Measurements from ENCODE around the gene SSR4.

The SSR4 gene

DNA sequence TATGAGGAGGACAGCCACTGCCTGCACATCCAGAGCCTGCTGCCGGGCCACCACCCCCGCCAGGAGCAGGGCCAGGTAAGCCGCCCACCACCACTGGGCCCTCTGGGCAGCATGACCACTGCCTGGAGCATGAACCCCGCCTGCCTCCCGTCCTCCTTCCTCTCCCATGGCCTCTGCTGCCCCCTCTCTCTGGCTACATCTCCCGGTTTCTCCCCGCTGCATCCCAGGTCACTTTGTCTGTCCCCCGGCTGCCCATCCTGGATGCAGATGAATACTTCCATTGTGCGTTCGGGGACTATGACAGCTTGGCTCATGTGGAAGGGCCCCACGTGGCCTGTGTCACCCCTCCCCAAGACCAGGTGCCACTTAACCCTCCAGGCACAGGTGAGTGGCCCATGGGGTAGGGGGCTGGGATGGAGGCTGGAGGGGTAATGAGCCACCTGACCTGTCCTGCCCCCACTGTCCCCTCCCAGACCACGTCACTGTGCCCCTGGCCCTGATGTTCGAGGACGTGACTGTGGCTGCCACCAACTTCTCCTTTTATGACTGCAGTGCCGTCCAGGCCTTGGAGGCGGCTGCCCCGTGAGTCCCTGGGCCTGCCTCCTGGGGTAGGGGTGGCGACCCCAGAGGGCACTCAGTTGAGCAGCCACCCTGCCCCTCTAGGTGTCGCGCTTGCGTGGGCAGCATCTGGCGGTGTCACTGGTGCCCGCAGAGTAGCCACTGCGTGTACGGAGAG, 24.4 kb upstream of the SSR4 start:
- no peak for DNase-seq (ENCODE audit: low read depth)

DNA sequence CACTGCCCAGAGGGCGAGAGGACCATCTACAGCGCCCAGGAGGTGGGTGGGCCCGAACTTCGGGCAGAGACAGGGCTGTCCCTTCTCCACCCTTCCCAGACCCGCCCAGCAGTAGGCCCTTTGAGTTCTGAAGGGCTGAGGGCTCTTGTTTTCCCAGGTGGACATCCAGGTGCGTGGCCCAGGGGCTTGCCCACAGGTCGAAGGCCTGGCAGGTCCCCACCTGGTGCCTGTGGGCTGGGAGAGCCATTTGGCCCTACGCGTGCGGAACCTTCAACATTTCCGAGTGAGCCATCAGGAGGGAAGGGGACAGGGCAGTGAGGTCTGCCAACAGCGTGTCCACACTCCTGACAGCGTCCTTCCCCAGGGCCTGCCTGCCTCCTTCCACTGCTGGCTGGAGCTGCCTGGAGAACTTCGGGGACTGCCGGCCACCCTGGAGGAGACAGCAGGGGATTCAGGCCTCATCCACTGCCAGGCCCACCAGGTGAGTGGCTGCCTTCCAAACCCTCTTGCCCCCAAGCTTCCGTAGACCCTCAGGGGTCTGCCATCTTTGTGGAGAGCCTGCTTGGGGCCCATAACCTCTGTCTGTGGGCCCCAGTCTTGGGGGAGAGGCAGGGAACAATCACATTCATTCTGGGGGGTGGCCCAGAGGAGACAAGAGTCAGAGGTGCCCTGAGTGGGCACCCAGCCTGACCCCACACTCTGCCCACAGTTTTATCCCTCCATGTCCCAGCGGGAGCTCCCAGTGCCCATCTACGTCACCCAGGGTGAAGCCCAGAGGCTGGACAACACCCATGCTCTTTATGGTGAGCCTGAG, 23.7 kb upstream of the SSR4 start:
- no peak for DNase-seq (ENCODE audit: low read depth)

DNA sequence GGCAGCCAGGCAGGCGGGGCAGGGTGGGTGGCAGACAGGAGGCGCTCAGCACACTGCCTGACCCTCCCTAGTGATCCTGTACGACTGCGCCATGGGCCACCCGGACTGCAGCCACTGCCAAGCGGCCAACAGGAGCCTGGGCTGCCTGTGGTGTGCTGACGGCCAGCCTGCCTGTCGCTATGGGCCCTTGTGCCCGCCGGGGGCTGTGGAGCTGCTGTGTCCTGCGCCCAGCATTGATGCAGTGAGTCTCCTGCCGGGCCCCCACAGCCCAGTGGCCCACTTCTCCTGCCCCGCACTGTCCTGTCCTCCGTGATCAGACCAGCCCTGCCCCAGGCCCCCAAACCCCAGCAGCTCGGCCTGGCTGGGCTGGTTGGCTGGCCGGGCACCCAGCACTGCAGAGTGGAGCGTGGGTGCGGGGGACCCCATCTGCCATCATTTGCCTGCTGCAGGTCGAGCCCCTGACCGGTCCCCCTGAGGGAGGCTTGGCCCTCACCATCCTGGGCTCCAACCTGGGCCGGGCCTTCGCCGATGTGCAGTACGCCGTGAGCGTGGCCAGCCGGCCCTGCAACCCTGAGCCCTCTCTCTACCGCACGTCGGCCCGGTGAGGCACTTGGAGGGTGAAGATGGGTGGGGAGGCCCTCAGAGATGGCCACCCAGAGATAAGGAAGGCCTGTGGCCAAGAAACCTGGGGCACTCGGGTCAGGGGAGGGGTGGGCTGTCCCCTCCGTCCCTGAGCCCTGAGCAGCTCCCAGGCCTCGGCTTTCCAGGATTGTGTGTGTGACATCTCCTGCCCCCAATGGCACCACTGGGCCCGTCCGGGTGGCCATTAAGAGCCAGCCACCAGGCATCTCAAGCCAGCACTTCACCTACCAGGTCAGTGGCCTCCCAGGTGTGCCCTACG, 22.8 kb upstream of the SSR4 start:
- DNase-seq (ENCODE audit: low read depth), result no peak

DNA sequence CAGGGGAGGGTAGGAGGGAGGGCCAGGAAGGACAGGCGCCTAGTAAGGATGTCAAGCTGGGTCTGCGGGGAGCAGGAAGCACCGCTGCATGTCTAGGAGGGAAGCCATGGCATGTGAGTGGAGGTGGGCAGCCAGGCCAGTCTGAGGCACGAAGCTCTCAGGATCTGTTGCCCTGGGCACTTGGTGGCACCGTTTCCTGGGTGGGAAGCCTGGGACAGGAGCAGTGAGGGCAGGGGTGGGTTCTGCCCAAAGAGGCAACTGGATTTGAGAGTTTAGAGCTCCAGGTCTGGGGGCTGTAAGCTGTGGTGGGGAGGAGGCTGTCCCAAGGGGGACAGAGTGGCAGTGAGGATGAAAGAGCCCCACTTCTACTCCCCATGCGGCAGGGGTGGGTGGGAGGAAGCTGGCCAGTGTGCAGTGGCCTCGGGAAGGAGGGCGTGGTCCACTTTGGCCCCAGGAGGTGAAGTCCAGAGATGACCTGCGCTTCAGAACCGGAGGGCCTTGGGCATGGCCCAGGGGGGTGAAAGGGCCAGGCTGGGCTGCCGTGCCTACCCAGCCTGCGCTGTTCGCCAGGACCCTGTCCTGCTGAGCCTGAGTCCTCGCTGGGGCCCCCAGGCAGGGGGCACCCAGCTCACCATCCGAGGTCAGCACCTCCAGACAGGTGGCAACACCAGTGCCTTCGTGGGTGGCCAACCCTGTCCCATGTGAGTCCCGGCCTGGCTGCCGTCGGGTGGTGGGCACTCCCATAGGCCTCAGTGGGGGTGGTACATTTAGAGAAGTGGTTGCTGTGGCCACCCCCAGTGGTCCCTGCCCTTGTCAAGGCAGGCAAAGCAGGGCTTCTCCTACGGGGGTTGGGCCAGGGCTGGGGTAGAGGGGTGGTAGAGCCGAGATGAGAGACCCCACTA, 21.9 kb upstream of the SSR4 start:
- no peak for DNase-seq (ENCODE audit: low read depth)

DNA sequence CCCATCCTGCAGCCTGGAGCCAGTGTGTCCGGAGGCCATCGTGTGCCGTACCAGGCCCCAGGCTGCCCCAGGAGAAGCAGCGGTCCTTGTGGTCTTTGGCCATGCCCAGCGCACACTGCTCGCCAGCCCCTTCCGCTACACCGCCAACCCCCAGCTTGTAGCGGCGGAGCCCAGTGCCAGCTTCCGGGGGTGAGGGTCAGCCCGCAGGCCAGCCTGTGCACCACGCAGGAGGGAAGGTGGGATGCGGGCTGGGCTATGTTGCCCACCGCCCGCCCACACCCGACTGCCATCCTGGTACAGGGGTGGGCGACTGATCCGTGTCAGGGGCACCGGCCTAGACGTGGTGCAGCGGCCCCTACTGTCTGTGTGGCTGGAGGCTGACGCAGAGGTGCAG, 21.3 kb upstream of the SSR4 start:
- no peak for DNase-seq (ENCODE audit: low read depth)

DNA sequence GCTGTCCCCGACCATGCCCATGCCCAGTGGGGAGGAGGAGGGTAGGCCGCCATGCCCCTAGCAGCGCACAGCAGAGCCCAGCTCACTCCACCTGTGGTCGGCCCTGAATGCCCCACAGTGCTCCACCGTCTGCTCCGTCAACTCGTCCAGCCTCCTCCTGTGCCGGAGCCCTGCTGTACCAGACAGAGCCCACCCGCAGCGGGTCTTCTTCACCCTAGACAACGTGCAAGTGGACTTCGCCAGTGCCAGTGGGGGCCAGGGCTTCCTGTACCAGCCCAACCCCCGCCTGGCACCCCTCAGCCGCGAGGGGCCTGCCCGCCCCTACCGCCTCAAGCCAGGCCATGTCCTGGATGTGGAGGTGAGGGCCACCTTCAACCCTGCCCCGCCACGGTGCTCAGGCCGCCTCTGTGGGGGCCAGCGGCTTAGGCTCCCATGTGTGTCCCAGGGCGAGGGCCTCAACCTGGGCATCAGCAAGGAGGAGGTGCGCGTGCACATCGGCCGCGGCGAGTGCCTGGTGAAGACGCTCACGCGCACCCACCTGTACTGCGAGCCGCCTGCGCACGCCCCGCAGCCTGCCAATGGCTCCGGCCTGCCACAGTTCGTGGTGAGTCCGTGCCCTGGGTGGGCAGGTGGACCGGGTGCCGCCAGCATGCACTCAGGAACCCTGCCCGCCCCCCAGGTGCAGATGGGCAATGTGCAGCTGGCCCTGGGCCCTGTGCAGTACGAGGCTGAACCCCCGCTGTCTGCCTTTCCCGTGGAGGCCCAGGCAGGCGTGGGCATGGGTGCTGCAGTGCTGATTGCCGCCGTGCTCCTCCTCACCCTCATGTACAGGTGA, 20.5 kb upstream of the SSR4 start:
- no peak for DNase-seq (ENCODE audit: low read depth)

DNA sequence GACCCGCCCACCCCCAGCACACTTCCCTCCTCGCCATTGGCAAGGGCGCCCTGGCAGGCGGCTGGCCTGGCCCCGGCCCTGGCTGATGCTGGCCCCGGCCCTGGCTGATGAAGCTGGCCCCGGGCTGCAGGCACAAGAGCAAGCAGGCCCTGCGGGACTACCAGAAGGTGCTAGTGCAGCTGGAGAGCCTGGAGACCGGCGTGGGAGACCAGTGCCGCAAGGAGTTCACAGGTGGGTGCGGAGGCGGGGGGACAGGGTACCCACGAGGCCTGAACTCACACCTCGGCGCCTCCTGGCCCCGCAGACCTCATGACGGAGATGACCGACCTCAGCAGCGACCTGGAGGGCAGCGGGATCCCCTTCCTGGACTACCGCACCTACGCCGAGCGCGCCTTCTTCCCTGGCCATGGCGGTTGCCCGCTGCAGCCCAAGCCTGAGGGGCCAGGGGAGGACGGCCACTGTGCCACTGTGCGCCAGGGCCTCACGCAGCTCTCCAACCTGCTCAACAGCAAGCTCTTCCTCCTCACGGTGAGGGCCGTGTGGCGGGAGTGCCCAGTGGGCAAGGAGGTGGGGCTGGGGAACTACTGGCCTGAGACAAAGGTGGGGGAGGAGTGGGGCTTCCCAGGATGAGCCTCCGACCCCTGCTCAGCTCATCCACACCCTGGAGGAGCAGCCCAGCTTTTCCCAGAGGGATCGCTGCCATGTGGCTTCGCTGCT, 19.7 kb upstream of the SSR4 start:
- DNase-seq (ENCODE audit: low read depth), result no peak

DNA sequence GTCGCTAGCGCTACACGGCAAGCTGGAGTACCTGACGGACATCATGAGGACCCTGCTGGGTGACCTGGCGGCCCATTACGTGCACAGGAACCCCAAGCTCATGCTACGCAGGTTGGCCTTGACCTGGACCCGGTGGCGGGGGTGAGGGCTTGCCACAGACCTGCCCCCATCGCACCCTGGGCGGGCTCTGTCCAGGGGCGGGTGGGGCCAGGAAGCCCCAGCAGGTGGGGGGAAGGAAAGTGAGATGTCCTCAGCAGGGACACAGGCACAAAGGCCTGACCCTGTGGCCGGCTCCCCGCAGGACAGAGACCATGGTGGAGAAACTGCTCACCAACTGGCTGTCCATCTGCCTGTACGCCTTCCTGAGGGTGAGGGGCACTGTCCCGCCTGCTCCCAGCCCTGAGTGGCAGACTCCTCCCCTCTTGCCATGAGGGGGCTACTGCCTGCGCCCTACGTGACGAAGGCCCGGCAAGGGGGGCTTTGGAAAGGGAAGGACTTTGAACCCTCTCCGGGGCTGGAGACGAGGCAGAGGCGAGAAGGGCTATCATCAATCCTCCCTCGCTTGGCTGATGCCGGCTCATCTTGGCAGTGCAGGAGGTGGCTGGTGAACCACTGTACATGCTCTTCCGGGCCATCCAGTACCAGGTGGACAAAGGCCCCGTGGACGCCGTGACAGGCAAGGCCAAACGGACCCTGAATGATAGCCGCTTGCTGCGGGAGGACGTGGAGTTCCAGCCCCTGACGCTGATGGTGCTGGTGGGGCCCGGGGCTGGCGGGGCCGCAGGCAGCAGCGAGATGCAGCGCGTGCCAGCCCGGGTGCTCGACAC, 19.0 kb upstream of the SSR4 start:
- DNase-seq (ENCODE audit: low read depth), result no peak

DNA sequence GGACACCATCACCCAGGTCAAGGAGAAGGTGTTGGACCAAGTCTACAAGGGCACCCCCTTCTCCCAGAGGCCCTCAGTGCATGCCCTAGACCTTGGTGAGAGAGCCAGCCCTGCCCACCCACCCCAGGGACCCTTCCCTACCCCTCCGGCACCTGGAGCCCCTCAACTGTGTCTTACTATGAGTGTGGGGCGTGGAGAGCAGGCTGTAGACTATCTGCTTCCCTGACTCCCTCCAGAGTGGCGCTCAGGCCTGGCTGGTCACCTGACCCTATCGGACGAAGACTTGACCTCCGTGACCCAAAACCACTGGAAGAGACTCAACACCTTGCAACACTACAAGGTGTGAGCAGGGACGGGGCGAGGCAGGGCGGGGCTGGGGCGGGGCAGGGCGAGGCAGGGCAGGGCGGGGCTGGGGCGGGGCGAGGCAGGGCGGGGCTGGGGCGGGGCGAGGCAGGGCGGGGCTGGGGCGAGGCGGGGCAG, 18.3 kb upstream of the SSR4 start:
- no peak for DNase-seq (ENCODE audit: low read depth)

DNA sequence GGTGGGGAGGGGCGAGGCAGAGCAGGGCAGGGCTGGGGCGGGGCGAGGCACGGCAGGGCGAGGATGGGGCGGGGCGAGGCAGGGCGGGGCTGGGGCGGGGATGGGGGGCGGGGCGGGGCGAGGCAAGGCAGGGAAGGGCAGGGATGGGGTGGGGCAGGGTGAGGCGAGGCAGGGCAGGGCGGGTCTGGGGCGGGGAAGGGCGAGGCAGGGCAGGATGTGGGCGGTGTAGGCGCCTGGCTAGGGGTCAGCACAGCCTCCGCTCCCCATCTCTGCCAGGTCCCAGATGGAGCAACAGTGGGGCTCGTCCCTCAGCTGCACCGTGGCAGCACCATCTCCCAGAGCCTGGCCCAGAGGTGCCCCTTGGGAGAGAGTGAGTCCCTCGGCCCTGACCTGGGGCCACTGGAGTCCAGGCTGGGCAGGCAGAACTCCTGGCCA, 17.8 kb upstream of the SSR4 start:
- no peak for DNase-seq (ENCODE audit: low read depth)

DNA sequence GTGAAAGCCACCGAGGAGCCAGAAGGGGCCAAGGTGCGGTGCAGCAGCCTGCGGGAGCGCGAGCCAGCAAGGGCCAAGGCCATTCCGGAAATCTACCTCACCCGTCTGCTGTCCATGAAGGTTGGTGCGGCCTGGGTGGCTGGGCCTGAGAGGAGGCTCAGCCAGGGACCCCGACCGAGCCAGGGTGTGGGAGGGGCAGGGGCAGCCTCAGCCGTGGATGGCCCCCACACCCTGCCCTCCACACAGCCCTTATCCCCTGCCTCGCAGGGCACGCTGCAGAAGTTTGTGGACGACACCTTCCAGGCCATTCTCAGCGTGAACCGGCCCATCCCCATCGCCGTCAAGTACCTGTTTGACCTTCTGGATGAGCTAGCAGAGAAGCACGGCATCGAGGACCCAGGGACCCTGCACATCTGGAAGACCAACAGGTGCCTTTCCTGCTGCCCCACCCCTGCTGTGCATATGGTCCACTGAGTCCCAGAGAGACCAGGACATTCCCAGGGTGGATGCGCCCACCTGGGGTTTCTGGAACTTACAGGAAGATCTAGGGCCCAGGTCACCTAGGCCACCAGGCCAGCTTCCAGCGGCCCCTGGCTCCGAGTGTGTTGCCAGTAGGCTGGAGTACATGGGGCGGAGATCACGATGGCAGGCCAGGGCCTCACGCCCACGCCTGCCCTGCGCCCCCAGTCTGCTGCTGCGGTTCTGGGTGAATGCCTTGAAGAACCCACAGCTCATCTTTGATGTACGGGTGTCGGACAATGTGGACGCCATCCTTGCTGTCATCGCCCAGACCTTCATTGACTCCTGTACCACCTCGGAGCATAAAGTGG, 17.0 kb upstream of the SSR4 start:
- DNase-seq (ENCODE audit: low read depth), result no peak

DNA sequence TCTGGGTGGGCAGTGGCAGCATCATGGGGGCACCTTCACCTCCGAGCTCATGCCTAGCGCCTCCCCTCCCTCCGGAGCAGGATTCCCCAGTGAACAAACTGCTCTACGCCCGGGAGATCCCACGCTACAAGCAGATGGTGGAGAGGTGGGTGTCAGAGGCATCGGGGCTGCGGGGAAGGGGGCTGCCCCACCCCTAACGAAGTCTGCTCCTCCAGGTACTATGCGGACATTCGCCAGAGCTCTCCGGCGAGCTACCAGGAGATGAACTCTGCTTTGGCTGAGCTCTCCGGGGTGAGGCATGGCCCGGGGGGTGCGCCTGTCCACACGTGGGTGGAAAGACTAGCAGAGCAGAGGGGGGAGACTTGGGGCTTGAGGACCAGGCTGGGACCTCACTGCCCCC, 16.3 kb upstream of the SSR4 start:
- DNase-seq (ENCODE audit: low read depth), result no peak

DNA sequence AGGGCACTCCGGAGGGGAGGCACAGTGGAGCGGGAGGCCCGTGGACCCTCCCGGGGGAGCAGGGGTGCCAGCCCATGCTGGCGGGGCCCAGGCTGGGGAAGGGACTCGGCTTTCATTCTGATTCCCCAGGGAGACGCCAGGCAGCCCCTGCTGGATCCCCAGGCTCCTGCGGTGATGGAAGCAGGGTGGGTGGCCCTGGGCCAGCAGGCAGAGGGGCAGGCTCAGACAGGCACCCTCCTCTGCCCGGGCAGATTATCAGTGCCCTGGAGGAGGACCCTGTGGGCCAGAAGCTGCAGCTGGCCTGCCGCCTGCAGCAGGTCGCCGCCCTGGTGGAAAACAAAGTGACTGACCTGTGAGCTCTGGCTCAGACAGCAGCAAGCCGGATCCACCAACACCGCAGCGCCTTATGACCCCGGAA, 15.8 kb upstream of the SSR4 start:
- DNase-seq (ENCODE audit: low read depth), result no peak

DNA sequence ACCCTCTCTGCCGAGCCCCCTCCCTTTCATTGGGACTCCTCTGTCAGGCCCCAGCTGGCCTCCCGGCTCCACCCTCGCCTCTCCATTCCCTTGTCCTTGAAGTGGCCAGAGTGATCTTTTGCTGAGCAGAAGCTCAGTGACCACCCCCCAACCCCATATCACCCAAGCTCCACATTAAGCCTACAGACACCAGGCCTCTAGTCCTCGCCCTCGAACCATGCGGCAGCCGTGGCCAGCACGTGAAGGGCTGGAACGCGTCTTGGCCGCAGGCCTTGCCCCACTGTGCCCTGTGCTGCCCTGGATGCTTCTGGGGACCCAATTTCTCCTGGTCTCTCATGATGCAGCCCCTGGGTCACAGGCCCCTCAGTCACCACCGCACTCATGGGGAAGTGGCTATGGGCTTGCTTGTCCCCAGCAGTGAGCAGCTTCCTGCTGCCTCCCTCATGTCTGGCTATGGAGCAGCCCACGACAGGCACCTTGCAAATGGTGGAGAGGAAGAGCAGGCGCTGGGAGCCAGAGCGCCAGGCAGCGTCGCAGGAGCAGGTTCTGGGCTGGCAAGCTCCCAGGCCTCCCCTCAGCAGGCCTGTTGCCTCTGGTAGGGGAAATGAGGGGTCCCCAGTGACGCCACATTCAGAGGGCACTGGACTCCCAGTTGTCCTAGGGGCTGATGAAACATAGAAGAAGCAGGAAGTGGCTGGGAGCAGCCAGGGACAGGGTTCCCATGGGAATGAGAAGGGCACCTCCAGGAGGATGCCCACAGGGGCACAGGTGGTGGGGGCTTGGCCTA, 14.4 kb upstream of the SSR4 start:
- DNase-seq (ENCODE audit: low read depth), result no peak

DNA sequence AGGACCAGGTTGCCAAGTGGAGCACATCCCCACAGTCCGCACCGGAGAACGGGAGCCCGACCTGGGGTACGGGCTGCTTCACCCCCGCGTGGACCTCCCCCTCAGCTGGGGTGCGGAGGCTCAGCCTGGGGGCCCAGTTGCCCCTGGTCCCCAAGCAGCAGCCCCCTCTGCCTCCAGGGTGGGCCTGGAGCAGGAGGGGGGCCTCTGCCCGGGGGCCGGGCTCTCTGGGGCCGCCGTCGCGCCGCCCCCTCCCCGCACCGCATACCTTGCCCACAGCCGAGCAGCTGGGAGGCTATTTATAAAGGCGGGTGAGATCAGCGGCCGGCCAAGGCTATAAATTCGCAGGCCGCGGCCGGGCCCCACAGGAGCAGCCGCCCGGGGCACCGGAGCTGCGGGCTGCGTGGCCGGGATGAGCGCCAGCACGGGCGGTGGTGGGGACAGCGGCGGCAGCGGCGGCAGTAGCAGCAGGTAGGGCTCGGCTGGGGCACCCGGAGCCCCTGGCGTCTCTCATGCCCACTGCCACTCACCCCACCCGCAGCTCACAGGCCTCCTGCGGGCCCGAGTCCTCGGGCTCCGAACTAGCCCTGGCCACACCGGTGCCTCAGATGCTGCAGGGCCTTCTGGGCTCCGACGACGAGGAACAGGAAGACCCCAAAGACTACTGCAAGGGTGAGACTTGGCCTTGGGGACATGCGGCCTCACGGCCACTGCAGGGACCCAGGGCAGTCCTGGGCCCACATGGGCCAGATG, 13.6 kb upstream of the SSR4 start, which contains the start of gene SRPK3:
Gene SRPK3 (plus strand): TSS at position 364 of the 750 bp plus-strand sequence. CDS start 46 bp downstream, at position 410.
- no peak for DNase-seq (ENCODE audit: low read depth)

DNA sequence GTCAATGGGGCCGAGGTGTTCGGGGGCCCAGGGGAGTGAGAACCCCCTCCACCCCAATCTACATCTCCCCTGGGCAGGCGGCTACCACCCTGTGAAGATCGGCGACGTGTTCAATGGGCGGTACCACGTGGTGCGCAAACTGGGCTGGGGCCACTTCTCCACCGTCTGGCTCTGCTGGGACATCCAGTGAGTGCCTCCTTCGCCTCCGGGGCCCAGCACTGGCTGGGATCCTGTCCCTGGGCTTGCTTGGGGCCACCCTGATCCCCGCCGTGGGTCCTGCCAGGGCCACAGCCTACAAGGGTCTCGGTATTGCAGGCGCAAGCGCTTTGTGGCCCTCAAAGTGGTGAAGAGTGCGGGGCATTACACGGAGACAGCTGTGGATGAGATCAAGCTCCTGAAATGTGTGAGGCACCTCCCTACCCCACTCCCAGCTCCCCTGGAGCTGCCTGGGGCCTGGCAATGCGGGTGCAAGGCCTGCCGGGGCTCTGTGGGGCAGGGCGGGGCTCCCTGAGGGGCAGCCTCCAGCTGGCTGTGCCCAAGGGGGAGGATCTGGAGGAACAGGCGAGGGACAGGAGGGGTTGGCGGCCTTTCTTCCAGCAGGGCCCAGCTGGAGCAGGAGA, 12.9 kb upstream of the SSR4 start:
- no peak for DNase-seq (ENCODE audit: low read depth)

All from GM04504 (cell line).